ENCODE results near the gene PAPLN.
"Not testable (repeated sequence)": the region's sequence is repeated elsewhere in the genome, so short reads cannot be mapped to it uniquely, and the experiment has no call there.

The PAPLN gene, protein sequence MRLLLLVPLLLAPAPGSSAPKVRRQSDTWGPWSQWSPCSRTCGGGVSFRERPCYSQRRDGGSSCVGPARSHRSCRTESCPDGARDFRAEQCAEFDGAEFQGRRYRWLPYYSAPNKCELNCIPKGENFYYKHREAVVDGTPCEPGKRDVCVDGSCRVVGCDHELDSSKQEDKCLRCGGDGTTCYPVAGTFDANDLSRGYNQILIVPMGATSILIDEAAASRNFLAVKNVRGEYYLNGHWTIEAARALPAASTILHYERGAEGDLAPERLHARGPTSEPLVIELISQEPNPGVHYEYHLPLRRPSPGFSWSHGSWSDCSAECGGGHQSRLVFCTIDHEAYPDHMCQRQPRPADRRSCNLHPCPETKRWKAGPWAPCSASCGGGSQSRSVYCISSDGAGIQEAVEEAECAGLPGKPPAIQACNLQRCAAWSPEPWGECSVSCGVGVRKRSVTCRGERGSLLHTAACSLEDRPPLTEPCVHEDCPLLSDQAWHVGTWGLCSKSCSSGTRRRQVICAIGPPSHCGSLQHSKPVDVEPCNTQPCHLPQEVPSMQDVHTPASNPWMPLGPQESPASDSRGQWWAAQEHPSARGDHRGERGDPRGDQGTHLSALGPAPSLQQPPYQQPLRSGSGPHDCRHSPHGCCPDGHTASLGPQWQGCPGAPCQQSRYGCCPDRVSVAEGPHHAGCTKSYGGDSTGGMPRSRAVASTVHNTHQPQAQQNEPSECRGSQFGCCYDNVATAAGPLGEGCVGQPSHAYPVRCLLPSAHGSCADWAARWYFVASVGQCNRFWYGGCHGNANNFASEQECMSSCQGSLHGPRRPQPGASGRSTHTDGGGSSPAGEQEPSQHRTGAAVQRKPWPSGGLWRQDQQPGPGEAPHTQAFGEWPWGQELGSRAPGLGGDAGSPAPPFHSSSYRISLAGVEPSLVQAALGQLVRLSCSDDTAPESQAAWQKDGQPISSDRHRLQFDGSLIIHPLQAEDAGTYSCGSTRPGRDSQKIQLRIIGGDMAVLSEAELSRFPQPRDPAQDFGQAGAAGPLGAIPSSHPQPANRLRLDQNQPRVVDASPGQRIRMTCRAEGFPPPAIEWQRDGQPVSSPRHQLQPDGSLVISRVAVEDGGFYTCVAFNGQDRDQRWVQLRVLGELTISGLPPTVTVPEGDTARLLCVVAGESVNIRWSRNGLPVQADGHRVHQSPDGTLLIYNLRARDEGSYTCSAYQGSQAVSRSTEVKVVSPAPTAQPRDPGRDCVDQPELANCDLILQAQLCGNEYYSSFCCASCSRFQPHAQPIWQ

DNA sequence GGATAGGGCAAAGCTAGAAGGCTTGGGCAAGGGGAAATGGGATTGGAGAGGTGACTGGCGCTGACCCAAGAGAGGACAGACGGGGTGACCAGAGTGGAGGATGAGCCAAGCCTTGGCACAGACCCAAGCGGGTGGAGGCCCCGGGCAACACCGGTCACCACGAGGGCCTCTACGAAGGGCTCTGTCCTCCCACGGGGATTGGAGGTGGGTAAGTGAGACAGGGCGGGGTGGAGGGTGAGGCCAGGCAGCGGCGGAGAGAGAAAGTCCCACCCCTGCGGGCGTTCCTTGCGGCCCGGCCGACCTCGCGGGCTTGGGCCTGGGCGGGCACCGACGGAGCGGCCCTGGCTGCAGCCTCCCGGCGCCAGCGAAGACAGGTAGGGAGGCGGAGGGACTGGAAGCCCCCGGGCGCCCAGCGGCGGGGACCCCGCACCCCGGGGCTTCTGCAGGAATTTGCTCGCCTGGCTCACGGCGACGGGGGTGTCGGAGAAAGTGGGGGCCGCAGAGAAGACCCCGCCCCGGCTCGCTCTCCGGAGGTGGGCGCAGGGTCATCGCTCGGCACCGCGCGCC lies at the start of gene PAPLN:
Gene PAPLN (plus strand): TSS at position 288 of the 567 bp plus-strand sequence. CDS start 2,273 bp downstream, outside the sequence.
- no peak for DNase-seq (ENCODE audit: low read depth in 1 of 2, low spot score in 1 of 2)

DNA sequence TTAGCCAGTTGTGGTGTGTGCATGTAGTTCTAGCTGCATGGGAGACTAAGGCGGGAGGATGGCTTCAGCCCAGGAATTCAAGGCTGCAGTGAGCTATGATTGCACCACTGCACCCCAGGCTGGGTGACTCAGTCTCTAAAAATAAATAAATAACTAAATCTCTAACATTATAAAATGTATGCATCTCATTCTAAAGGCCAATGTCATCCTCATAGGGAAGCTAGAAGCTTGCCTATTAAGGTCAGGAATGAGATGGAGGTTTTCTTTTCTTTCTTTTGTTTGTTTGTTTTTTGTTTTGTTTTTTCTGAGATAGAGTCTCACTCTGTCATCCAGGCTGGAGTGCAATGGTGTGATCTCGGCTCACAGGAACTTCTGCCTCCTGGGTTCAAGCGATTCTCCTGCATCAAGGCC lies 48.8 kb upstream of the PAPLN start:
- no peak for DNase-seq (ENCODE audit: low read depth in 1 of 2, low spot score in 1 of 2)

DNA sequence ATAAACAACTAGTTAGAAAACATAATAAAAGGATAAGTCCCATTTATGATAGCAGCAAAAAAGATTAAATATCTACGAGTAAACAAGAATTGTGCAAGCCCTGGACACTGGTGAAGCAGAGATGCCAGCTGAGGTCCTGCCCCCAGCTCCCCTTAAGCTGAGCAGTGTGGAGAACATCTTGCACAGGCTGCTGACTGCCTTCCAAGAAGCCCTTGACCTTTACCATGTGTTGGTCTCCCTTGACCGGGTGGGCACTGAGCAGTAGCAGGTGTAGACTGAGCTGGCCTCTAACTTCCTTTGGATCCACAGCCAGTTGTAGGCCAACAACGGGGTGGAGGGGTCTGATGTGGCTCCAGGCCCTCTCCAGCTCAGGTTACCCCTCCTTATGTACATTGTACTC lies 47.7 kb upstream of the PAPLN start:
- no peak for DNase-seq (ENCODE audit: low read depth in 1 of 2, low spot score in 1 of 2)

DNA sequence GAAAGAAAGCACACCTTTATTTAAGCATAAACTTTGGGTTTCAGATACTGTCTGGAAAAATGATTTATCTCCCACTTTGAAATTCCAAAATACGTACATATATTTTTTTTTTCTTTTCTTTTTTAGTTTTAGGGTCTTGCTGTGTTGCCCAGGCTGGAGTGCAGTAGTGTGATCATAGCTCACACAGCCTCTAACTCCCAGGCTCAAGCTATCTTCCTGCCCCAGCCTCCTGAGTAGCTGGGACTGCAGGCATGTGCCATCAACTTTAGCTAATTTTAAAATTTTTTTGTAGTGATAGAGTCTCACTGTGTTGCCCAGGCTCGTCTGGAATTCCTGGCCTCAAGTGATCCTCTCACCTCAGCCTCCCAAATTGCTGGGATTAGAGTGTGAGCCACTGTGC lies 45.9 kb upstream of the PAPLN start:
- no peak for DNase-seq (ENCODE audit: low read depth in 1 of 2, low spot score in 1 of 2)

DNA sequence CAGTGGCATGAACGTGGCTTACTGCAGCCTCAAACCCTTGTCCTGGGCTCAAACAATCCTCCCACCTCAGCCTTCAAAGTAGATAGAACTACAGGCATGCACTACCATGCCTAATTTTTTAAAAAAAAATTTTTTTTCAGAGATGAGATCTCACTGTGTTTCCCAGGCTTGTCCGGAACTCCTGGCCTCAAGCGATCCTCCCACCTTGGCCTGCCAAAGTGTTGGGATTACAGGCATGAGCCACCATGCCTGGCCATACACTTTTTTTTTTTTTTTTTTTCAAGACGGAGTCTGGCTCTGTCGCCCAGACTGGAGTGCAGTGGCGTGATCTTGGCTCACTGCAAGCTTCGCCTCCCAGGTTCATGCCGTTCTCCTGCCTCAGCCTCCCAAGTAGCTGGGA lies 43.0 kb upstream of the PAPLN start:
- not testable (repeated sequence) for DNase-seq (ENCODE audit: low read depth in 1 of 2, low spot score in 1 of 2)

DNA sequence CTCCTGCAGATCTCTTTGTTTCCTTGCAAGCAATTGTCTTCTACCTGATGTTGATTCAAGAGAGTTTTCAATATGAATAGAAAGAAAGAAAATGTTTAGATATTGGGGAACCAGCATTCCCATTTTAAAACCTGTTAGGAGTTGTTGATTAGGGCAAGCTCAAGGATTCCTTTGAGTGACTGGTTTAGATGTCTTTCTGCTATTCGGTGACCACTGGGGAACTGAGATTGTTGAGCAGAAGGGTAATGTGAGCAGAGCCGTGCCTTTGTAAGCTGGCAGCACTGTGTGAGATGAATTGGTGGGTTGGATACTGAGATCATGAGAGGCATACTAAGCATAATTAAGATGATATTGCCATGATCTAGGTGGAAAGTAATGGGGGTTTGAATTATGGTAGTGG lies 39.1 kb upstream of the PAPLN start:
- no peak for DNase-seq (ENCODE audit: low read depth in 1 of 2, low spot score in 1 of 2)

DNA sequence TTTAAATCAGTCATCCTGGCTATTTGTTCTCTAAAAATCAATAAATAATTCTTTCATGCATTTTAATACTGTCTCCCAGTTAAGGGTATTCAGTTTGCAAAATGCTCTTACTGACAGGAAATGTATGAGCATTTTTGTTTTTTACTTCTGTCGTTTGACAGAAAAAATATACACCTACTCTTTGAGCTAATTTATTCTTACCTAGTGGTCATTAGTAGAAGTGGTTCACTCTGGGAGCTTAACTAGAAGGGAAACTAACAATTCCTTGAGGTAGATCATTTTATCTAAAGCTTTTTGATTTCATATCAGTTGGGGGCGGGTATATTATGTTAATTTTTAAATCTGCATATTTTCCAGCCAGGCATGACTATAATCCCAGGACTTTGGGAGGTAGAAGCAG lies 33.8 kb upstream of the PAPLN start:
- DNase-seq (ENCODE audit: low read depth in 1 of 2, low spot score in 1 of 2): no peak

DNA sequence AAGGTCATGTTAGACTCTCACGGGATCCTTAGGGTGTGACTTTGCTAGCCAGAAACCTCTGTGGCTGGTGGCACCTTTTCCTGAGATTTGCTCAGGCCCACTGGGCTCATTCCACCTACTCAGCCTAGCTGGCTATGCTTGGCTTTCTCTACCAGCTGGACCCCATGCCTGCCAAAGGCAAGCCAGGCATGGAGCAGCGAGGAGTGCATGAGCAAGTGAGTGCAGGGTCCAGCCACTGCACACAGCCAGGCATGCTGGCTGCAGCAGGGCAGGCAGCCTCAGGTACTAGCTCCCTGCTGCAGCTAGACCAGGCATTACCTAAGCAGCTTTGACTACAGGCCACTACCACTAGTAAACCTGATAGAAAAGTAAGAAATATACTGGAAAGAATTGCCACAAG lies 29.7 kb upstream of the PAPLN start:
- DNase-seq (ENCODE audit: low read depth in 1 of 2, low spot score in 1 of 2): no peak

DNA sequence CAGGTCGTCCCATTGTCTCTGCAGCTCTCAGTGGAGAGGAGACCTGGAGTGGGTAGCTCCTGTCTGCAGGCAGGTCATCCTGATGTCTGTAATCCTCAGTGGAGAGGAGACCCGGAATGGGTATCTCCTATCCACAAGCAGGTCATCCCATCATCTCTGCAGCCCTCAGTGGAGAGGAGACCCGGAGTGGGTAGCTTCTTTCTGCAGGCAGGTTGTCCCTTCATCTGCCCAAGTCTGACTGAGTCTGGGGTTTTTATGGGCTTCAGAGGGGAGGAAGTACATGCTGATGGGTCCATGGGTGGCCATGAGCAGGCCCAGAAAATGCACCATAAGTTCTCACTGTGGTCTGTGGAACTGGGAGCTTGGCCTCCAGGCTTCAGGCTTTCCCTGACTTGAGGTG lies 28.9 kb upstream of the PAPLN start:
- DNase-seq (ENCODE audit: low read depth in 1 of 2, low spot score in 1 of 2): no peak

DNA sequence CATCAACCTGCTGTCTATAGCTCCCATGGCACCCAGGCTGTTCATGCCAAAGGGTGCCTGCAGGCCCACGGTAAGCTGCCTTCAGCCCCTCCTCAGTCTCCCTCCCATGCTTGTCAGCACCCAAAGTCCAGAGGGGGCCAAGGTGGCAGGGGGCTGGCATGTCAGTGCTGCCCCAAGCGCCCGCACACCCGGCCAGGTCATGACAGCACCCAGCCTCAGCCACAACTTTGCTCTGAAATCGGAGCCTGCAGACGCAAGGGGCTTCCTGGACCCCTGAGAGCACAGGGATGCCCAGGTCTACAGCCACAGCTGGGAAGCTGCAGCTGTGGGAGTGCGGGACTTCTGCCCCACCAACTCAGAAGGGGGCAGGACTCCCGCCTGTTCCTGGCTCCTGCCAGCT lies 28.5 kb upstream of the PAPLN start:
- no peak for DNase-seq (ENCODE audit: low read depth in 1 of 2, low spot score in 1 of 2)

DNA sequence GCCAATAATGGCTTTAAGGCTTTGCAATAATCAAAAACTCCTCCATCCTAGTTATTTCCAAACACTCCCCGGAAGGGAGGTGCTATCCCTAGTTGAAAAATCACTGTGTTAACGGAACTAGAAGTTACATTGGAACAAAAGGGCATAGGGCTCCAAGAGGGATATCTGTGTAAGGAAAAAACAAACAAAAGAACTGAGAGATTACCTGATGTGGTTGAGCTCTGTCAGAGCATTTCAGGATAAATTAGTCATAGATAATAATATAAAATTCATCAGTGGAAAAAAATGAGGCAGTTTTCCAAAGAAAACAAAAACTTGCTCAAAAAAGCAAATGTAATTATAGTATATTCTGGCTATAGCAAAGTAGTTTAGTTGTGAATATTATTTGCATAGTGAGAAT lies 27.4 kb upstream of the PAPLN start:
- no peak for DNase-seq (ENCODE audit: low read depth in 1 of 2, low spot score in 1 of 2)

DNA sequence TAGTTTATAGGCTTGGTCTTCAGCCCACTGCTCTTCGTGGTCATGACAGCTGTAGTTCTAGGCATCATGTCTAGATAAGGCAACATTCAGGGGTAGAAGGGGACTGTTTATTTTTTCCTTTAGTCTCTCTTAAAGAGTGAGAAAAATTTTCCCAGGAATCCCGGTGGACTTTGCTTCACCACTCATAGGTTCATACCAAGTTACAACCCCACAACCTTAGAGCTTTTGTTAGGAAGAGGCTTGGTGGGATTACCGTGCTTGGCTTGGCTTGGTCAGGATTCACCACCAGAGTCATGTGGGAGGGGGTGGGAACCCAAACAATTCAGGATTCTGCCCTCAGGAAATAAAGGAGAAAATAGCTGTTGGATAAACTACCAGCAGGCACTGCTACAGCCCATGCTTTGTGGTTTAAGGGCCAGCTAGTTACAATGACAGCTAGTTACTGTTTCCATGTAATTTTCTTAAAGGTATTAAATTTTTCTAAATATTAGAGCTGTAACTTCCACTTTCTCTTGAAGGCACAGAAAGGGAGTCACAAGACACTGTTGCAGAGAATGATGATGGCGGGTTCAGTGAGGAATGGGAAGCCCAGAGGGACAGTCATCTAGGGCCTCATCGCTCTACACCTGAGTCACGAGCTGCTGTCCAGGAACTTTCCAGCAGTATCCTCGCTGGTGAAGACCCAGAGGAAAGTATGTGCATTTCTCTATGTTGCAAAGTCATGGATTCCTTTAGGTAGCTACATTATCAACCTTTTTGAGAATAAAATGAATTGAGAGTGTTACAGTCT lies 25.9 kb upstream of the PAPLN start:
- DNase-seq (ENCODE audit: low read depth in 1 of 2, low spot score in 1 of 2): no peak

DNA sequence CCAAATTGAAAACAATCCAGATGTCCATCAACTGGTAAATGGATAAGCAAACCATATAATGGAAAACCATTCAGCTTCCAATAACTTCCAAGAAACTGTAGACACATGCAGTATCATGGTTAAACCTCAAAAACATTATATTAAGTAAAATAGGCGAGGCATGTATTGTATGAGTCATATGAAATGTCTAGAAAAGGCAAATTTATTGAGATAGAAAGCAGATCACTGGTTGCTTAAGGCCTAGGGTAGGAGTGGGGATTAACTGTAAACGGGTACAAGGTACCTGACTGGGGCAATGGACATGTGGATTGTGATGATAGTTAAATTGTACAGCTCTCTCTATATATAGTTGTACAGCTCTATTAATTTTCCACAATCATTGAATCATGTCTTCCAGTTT lies 21.3 kb upstream of the PAPLN start:
- DNase-seq (ENCODE audit: low read depth in 1 of 2, low spot score in 1 of 2): no peak

DNA sequence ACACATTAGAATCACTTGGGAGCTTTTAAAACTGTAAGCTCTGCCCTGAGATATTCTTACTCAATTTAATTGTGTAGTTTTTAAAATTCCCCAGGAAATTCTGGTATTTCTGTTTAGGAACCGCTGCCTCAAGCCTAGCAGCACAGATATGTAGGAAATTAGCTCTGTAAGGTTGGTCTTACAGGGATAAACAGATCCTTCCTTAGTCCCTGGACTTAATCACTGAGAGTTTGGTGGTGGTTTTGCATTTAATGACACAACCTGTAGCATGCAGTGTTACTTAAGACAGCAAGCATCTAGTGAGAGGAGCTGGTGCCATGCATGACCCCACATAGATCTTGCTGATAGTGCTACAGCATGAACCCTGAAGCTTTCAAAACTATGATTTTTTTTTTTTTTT lies 19.9 kb upstream of the PAPLN start:
- DNase-seq (ENCODE audit: low read depth in 1 of 2, low spot score in 1 of 2): no peak

DNA sequence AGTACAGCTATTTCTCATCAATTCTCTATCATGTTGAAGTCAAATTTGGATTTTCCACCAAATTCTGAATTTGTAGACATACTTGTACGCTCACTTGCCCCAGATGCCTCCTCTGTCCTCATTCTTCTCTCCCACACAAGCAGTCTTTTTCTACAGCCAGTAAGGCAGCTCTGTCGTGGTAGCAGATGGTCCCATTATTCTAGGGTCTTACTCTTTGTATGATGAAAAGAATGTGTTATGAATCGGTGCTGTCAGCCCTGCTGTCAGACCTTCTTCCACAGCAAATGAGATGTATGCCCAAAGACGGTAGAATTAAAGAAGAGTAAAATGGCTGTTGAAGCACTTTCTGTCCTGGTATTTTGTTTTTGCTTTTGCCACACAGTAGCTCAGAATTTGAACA lies 17.2 kb upstream of the PAPLN start:
- no peak for DNase-seq (ENCODE audit: low read depth in 1 of 2, low spot score in 1 of 2)

DNA sequence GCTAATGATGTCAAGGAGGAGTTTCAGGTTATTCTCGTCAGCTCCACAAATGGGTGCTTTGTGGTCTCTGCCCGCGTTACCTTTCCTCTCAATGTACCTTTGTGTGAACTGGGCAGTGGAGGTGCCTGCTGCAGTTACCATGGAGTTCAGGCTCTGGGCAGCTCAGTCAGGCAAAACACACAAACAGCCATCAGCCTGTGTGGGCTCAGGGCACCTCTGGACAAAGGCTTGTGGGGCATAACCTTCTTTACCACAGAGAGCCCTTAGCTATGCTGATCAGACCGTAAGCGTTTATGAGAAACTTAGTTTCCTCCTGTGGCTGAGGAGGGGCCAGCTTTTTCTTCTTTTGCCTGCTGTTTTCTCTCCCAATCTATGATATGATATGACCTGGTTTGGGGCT lies 16.7 kb upstream of the PAPLN start:
- no peak for DNase-seq (ENCODE audit: low read depth in 1 of 2, low spot score in 1 of 2)

DNA sequence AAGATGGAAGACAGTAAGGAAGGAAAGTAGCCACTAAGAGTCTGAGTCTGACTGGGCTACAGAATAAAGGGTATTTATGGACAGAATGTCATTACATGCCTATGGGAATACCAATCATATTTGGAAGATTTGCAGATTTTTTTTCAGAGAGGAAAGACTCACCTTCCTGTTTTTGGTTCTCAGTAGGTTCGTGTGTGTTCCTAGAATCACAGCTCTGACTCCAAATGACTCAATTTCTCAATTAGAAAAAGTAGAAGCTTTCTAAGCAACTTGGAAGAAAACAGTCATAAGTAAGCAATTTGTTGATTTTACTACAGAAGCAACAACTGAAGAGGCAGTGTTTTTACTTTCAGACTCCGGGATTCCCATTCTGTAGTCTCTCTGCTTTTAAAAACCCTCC lies 15.4 kb upstream of the PAPLN start:
- DNase-seq (ENCODE audit: low read depth in 1 of 2, low spot score in 1 of 2): no peak

DNA sequence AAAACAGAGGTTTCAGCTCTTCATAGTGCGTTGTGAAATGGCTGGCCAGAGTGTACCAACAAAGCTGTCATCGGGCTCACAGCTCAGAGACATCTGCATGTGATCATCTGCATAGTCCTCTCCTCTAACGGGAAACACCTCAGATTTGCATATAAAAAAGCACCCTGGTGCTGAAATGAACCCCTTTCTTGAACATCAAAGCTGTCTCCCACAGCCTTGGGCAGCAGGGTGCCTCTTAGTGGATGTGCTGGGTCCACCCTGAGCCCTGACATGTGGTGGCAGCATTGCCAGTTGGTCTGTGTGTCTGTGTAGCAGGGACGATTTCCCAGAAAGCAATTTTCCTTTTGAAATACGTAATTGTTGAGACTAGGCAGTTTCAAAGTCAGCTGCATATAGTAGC lies 14.3 kb upstream of the PAPLN start:
- DNase-seq (ENCODE audit: low read depth in 1 of 2, low spot score in 1 of 2): no peak

DNA sequence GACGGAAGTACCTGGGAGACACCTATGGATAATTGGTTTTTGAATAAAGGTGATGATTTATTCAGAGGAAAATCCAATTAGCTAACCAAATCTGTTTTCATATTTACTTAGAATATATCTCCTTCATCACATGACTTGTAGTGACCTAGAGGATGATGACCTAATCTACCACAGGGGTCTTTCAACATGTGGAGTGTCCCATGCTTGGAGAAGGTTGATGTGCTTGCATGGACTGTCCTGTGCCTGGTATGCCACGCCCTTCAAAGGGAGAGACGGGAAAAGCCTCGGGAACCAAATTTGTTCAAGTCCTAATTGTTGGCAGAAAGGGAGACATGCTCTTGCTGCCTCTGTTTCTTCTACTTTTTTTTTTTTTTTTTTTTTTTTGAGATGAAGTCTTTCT lies 11.8 kb upstream of the PAPLN start:
- DNase-seq (ENCODE audit: low read depth in 1 of 2, low spot score in 1 of 2): no peak
